Activated B cell treated with CpG ODN at 0.5 μM for 24 hours (primary cell): ENCODE results near the gene ECSIT. TPM values are rescaled to one million over a fixed set of nuclear protein-coding genes. Genes with fewer than 3 reads are reported as not detected.
A peak's percentile ranks its signal among the peaks of the same experiment; 100 is the strongest.

Experiments
- ATAC-seq: fragments of 200-7000 bp; cut with Tn5 transposase; one replicate; pipeline ENCODE4 v1.10.0; 2021; ENCODE audit warnings: low read depth, mild to moderate bottlenecking, moderate library complexity
- CTCF ChIA-PET: fragments of 350-600 bp; sonication (Branson Sonifier 250); formaldehyde crosslinking; loops from one replicate; lab custom pipeline; 2021; ENCODE audit warnings: antibody characterized with exemption; lab: Charles Lee
- POLR2A ChIA-PET: fragments of 350-600 bp; sonication (Branson Sonifier 250); formaldehyde crosslinking; loops from one replicate; lab custom pipeline; 2021; ENCODE audit warnings: antibody characterized with exemption; lab: Charles Lee
- DNase-seq: peaks from one replicate; pipeline ENCODE4 v3.0.0; 2022
- H3K27ac Mint-ChIP-seq: one replicate; pipeline ENCODE4 v1.8.0; 2020; ENCODE audit warnings: mixed read lengths
- H3K27me3 Mint-ChIP-seq: one replicate; pipeline ENCODE4 v1.8.0; 2021; ENCODE audit warnings: mixed read lengths
- H3K36me3 Mint-ChIP-seq: one replicate; pipeline ENCODE4 v1.8.0; 2021; ENCODE audit warnings: low read depth, mixed read lengths
- H3K4me1 Mint-ChIP-seq: one replicate; pipeline ENCODE4 v1.8.0; 2021; ENCODE audit warnings: mixed read lengths
- H3K4me3 Mint-ChIP-seq: one replicate; pipeline ENCODE4 v1.8.0; 2020; ENCODE audit warnings: mild to moderate bottlenecking, mixed read lengths
- H3K9me3 Mint-ChIP-seq: one replicate; pipeline ENCODE4 v1.8.0; 2020; ENCODE audit warnings: mixed read lengths
- intact Hi-C: fragments of 100-400 bp; cut with micrococcal nuclease; formaldehyde crosslinking; loops from one replicate; pipeline ENCODE4 v1.15.1; 2024
- total RNA-seq: library from RNA; stranded (reverse); gene quantifications from 2 replicates; pipeline ENCODE4 v1.2.3, GENCODE V29; 2022
- TF ChIP-seq, protein P1 (sequence below): fragments of 200-600 bp; IDR thresholded peaks from one replicate; pipeline ENCODE4 v1.8.0; 2022; ENCODE audit warnings: antibody characterized with exemption, mild to moderate bottlenecking

Gene ECSIT
- total RNA-seq, 1 donor from 2014 or later = 54.2 TPM

DNA sequence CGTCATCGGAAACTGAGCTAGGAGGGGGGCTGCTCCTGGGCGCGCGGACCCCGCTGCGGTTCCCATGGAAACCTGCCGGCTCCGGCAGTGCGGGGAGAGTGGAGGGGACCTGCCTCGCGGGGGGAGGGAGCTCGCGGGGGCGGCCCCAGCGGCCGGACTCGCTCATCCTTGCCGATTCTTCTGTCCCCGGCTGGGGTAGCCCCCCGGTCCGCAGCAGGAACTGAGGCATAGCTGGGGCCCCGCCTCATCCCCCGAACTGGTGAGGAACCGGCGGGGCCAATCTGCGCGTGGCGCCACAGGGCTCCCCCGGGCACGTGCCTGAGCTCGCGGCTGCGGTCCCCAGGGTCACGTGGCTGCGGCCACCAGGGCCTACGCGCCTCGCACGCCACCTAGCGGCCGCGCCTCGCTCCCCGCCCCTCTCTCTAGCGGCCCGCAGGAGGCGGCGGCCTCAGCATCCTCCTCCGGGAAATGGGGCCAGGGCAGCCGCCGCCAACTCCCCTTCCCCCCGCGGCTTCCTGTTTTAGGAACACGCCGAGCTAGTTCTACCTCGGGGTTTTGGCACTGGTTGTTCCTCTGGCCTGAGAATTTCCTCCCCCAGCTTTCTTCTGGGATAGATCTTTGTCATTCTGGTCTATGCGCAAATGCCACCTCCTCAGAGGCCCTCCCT lies 46.4 kb downstream of the ECSIT start:
- DNase-seq (peak; percentile 85), ATAC-seq (peak; percentile 72)
- TF ChIP-seq, protein P1, sequence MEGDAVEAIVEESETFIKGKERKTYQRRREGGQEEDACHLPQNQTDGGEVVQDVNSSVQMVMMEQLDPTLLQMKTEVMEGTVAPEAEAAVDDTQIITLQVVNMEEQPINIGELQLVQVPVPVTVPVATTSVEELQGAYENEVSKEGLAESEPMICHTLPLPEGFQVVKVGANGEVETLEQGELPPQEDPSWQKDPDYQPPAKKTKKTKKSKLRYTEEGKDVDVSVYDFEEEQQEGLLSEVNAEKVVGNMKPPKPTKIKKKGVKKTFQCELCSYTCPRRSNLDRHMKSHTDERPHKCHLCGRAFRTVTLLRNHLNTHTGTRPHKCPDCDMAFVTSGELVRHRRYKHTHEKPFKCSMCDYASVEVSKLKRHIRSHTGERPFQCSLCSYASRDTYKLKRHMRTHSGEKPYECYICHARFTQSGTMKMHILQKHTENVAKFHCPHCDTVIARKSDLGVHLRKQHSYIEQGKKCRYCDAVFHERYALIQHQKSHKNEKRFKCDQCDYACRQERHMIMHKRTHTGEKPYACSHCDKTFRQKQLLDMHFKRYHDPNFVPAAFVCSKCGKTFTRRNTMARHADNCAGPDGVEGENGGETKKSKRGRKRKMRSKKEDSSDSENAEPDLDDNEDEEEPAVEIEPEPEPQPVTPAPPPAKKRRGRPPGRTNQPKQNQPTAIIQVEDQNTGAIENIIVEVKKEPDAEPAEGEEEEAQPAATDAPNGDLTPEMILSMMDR = no peak
- Mint-ChIP-seq H3K36me3 (peaks cover 11% of the 10 kb centered on the region), H3K27me3 (peaks cover 23% of the 10 kb centered on the region), H3K4me1 (peaks cover 30% of the 10 kb centered on the region), H3K27ac (peak overlapping the region; percentile 41), H3K4me3 (peak overlapping the region; percentile 74), H3K9me3 (no peaks in the 10 kb centered on the region)
- POLR2A ChIA-PET = interaction anchor here (0.5 to 2.8 kb wide), 11 partner anchors 46 to 1092 kb away, joined by 3 to 21 read pairs (median 4); partner anchors contain the start of genes ECSIT, ODAD3, PRKCSH and SWSAP1
- intact Hi-C loops = loop anchor here (1.0 to 5.0 kb wide), 8 partner anchors 23 to 445 kb away; partner anchors contain the start of genes ODAD3, PRKCSH and ZNF653
- CTCF ChIA-PET = interaction anchor here (0.7 to 3.1 kb wide), 18 partner anchors 13 to 447 kb away, joined by 3 to 27 read pairs (median 6); partner anchors contain the start of genes EPOR, SWSAP1, TSPAN16 and ZNF653

DNA sequence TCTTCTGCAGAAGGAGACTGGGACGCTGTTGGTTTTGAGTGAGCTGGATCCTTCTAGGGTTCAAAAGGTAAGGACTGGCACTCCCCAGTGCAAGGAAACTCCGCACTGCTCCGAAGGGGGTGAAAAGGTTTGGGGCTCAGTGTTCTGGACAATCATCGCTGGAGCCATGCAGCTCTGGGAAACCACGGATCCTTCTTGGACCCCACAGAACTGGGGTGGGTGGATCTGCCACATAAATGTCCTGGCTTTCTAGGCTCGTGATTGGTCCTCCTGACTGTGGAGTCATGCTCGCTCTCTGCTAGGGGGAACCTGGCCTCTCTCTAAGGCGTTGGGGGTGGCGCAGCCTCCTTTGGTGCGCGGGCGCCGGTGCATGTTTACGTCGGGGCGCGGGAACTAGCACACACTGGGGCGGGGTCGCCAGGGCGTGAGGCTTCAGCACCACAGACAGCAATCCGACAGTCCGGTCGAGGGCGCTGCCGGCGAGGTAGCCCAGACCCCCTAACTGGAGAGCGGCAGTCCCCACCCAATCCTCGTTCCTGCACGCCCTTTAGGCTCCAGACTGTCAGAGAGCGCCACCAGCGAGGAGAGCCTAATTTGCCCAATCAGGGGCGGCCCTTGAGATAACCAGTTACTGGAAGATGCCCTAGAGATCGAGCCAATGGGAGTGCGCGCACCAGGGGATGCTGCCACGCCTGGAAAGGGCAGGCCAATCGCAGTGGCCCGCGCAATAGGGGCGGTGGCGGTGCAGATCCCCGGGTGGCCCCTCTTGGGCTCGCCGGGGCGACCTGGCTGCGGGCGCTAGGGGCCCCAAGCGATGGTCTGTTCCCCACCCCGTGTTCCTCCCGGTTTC lies 47.2 kb downstream of the ECSIT start:
- peaks cover 25% of the 10 kb centered on the region for H3K27me3 Mint-ChIP-seq
- TF ChIP-seq, protein P1 = no peak
- H3K36me3 Mint-ChIP-seq = peaks cover 8% of the 10 kb centered on the region
- ChIA-PET CTCF (interaction anchor here (0.7 to 3.1 kb wide), 19 partner anchors 14 to 446 kb away, joined by 3 to 27 read pairs (median 5); partner anchors contain the start of genes EPOR, SWSAP1, TSPAN16 and ZNF653), POLR2A (interaction anchor here (0.6 to 2.8 kb wide), 10 partner anchors 46 to 188 kb away, joined by 3 to 21 read pairs (median 4); partner anchors contain the start of genes ECSIT, ODAD3, PRKCSH and SWSAP1)
- DNase-seq (peak; percentile 58), ATAC-seq (peak; percentile 79)
- intact Hi-C loops = loop anchor here (1.0 to 5.0 kb wide), 8 partner anchors 24 to 444 kb away; partner anchors contain the start of genes ODAD3, PRKCSH and ZNF653
- peaks cover 30% of the 10 kb centered on the region for H3K4me1 Mint-ChIP-seq
- H3K4me3 Mint-ChIP-seq = peak overlapping the region; percentile 74
- H3K9me3 Mint-ChIP-seq = no peaks in the 10 kb centered on the region
- peak overlapping the region; percentile 41 for H3K27ac Mint-ChIP-seq

DNA sequence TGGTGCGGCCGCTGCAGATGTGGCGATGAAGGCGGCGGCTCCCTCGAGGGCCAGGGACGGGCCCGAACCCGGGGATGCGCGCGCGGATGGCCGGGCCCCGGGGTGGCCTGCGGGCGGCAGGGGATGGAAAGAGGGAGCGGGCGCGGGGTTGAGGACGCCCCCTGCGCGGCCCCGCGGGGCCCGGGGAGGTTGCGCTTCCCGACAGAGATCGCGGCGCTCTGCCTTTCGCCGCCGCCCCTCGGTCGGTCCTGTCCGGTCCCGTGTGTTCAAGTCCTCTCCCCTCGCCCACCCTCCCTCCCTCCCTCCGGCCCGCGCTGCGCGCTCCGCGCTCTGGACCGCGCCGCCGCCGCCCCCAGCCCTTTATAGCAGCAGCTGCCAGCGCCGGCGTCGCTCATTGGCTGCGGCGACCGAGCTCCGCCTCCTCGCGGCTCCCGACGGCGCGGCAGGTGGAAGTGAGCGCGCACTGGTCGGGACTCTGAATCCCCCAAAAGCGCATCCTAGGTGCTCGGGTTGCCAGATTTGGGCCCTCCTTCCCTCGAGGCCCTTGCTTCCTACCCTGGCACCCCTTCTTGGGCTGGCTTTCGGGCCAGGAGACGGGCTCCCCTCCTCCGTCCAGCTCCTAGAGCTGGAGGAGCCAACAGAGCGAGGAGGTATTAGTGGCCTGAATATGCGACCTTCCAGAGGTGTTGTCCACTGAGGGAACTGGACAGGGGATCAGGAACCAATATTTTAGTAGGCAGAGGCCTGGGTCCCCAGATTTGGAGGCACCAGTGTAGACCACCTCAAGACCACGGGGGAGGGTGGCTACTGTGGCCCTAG lies 48.0 kb downstream of the ECSIT start, which contains the start of gene ELAVL3:
ELAVL3 (minus strand) TSS at position 332 of the 819 bp plus-strand sequence. CDS start 438 bp downstream, outside the sequence.
- H3K27ac Mint-ChIP-seq = no peak within 1 kb of the TSS
- CTCF ChIA-PET = interaction anchor here (0.8 to 3.1 kb wide), 2 partner anchors 98 to 101 kb away, joined by 3 to 27 read pairs; no protein-coding TSS in a partner anchor
- ATAC-seq (no peak), DNase-seq (no peak)
- H3K9me3 Mint-ChIP-seq = no peaks in the 10 kb centered on the region
- TF ChIP-seq, protein P1 = no peak
- intact Hi-C loops = loop anchor here (5.0 kb wide), 2 partner anchors 344 to 444 kb away; no protein-coding TSS in a partner anchor
- H3K36me3 Mint-ChIP-seq = peaks cover 8% of the 10 kb centered on the region
- peaks cover 25% of the 10 kb centered on the region for H3K27me3 Mint-ChIP-seq
- H3K4me1 Mint-ChIP-seq = peaks cover 30% of the 10 kb centered on the region
- peak within 1 kb of the TSS; percentile 74 for H3K4me3 Mint-ChIP-seq
- POLR2A ChIA-PET = interaction anchor here (0.9 to 2.8 kb wide), 2 partner anchors 59 to 106 kb away, joined by 3 to 21 read pairs; partner anchors contain the start of gene SWSAP1

DNA sequence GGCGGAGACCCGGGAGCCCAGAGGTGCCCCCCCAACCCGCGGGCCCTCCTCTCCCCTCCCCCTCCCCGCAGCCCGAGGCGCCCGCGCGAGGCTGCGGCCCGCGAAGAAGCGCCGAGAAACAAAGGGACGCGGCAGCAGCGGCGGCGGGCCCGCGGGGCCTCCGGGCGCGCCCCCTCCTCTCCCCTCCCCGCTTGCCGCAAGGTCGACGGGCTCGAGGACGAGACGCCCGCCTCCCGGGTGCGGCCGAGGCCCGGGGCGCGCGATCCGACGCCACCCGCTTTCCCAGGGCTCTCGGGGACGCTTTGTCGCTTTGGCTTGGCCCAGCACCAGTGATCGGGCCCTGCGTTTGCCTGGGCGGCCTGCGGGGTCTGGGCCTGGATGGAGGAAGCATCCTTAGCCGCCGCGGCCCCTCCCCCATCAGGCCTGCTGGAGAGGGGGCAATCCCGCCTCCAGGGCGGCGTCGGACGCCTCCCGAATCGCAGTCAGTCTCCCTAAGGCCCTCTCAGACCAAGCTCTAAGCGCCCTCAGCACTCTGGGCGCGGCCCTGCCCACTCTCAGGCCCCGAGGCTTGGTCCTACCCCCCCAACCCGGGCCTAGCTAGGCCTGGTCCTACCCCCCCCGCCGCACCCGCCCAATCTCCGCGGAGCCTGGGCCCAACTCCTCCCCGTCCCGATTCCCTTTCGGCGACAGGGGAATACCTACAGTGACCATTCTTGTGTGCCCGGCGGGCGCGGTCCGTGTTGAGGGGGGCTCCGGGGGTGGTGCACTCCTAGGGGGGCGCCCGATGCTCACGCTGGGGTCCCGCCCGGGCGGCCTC lies 48.8 kb downstream of the ECSIT start:
- Mint-ChIP-seq H3K27ac (no peak overlapping the region), H3K27me3 (peaks cover 25% of the 10 kb centered on the region), H3K9me3 (no peaks in the 10 kb centered on the region), H3K4me3 (no peak overlapping the region), H3K36me3 (peaks cover 7% of the 10 kb centered on the region), H3K4me1 (peaks cover 28% of the 10 kb centered on the region)
- no peak for DNase-seq
- CTCF ChIA-PET = interaction anchor here (3.1 kb wide), 1 partner anchor 100 kb away, joined by 27 read pairs; no protein-coding TSS in a partner anchor
- POLR2A ChIA-PET = interaction anchor here (2.8 kb wide), 1 partner anchor 105 kb away, joined by 21 read pairs; the partner anchor contains the start of gene SWSAP1
- intact Hi-C loops = loop anchor here (5.0 kb wide), 2 partner anchors 343 to 443 kb away; no protein-coding TSS in a partner anchor
- TF ChIP-seq, protein P1 = no peak
- no peak for ATAC-seq
